ENCODE data around the gene ZIC5. TPM values are rescaled to one million over a fixed set of nuclear protein-coding genes. Genes with fewer than 3 reads are reported as not detected.

The ZIC5 gene
- total and polyA plus RNA-seq, 2 of the 13 experiments (the other 11 are each of a cell fraction or from before 2014, with no cell fraction given), result 0.02 to 0.07 TPM

GRCh38 chr13:99969919-99970650, 1.5 kb downstream of the ZIC5 start (continued):
- no peak for TF ChIP-seq SNAPC4 (CRISPR knock-in tag; IDR thresholded peaks at IDR 0.05)
- no peak for TF ChIP-seq ZBTB49 (CRISPR knock-in tag; IDR thresholded peaks at IDR 0.05; ENCODE audit: borderline replicate concordance)
- TF ChIP-seq RARG (CRISPR knock-in tag; IDR thresholded peaks at IDR 0.05; ENCODE audit: low read depth), result no peak
- no peak for TF ChIP-seq ZFP82 (CRISPR knock-in tag; IDR thresholded peaks at IDR 0.05; ENCODE audit: borderline replicate concordance)
- TF ChIP-seq TMF1 (CRISPR knock-in tag; IDR thresholded peaks at IDR 0.05; ENCODE audit: low read depth), result no peak
- TF ChIP-seq PBX2 (CRISPR knock-in tag; IDR thresholded peaks at IDR 0.05), result no peak
- no peak for TF ChIP-seq ZNF280B (CRISPR knock-in tag; IDR thresholded peaks at IDR 0.05; ENCODE audit: borderline replicate concordance)
- TF ChIP-seq TBX3 (IDR thresholded peaks at IDR 0.05; ENCODE audit: borderline replicate concordance), result no peak
- 0 out of 2 replicates have a peak, but pooled peaks have one; percentile 78 for TF ChIP-seq FOXO4 (CRISPR knock-in tag; conservative IDR thresholded peaks at IDR 0.05)
- peak; percentile 71 for TF ChIP-seq MAX (IDR thresholded peaks at IDR 0.05)
- no peak for TF ChIP-seq NFKB2 (CRISPR knock-in tag; IDR thresholded peaks at IDR 0.05; ENCODE audit: borderline replicate concordance)
- peak; percentile 34; the same call in 1 of the 2 replicates for TF ChIP-seq TFDP1 (CRISPR knock-in tag; IDR thresholded peaks at IDR 0.05; ENCODE audit: borderline replicate concordance)
- no peak for TF ChIP-seq HHEX (CRISPR knock-in tag; IDR thresholded peaks at IDR 0.05)
